SW480 (cell line): ENCODE results near the gene CCDC51.

Source experiments
- DNase-seq: peaks from one replicate; pipeline ENCODE4 v3.0.0-alpha.2; 2016; ENCODE audit warnings: low spot score

The CCDC51 gene

DNA sequence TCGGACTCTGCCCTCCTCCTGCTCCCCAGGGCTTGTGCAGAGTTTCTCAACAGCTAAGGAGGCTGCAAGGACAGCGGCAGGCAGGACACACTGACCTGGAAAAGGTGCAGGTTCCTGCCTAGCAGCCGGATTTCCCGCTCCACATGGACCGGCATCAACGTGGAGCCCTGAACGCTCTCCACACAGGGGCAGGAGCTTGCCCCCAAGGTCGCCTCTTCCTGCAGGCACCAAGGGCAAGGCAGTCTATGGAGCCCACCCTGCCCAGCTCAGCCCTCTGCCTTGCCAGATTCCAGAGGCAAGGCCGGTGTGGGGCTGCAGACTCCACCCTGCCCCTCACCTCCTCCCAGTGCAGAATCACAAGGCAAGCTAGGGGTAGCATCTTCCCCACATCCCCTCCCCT is 20.8 kb downstream of the CCDC51 start:
- DNase-seq, result no peak

DNA sequence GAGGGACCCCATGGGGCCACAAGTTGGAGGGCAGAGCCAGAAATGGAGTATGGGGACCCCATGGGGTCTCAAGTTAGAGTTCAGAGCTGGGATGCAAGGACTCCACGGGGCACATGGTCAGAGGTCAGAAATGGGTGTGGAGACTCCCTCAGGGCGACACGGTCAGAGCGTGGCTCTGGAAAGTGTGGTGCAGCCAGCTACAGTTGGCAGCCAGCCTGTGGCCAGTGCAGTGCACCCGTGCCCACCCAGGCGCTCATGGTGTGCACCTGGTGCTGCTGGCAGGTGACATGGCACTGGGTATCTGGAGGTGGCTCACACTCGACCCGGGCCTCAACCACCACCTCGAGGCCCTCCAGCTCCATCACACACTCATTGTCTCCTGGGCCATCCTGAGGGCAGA is 21.3 kb downstream of the CCDC51 start:
- DNase-seq, result no peak

DNA sequence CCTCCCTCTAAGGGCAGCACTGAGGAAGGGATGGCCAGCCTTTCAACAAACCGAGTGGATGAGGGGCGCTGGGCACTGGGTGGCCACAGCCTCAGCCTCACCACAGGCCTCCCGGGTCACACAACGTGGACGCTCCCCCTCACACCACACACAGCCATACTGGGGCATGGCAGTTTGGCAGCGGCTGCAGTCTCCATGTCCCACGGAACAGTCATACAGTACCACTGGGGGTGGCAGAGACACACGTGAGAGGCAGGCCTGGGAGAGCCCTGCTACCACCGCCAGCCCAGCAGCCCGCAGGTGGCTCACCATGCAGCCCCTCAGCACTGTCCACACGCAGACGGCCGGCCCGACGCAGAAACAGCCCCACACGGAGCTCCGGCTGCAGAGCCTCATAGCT is 21.8 kb downstream of the CCDC51 start:
- no peak for DNase-seq

DNA sequence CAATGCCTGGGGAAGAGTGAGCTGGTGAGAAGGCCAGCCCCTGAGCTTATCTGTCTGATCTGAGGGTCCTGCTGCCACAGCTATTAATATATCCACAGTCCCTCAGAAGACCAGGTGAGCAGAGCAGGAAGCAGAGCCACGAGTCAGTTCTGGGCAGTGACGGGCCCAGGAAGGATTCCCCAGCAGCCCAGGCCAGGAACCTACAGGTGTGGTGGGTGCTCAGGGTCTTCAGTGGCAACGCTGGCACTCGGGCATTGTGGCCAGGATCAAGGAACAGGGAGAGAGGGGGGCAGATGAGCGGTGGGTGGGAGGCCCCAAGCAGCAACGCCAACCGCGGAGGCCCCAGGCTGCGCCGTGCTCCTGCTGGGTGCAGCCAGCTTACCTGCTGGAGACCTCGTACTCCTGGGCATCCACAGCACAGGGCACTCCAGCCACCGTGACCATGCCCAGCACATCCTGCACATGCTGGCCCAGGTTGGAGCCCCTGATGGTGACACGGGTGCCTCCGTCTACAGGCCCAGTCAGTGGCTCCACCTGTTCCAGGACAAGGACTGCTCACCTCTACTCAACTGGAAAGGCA is 22.3 kb downstream of the CCDC51 start:
- DNase-seq, result no peak

DNA sequence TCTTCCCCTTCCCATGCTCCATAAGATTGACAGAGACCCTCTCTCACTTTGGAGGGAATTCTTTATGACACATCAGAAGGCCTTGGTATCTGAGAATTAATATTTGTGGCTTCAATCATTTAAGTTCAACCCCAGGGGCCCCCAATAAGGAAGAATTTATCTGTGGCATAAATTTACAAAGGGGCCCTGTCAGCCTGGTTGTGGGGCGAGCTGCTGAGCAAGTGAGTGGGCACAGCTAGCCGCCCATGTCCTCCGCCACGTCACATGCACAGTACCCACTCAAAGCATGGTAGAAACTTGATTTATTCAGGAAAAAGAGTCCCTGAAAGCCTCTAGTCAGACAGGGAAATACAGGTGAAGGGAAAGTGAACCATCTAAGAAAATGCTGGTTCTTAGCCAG is 23.4 kb downstream of the CCDC51 start:
- DNase-seq, result no peak

- DNase-seq, result no peak
These were observed 23.8 kb downstream of the CCDC51 start for GRCh38 chr3:48416091-48416505.

DNA sequence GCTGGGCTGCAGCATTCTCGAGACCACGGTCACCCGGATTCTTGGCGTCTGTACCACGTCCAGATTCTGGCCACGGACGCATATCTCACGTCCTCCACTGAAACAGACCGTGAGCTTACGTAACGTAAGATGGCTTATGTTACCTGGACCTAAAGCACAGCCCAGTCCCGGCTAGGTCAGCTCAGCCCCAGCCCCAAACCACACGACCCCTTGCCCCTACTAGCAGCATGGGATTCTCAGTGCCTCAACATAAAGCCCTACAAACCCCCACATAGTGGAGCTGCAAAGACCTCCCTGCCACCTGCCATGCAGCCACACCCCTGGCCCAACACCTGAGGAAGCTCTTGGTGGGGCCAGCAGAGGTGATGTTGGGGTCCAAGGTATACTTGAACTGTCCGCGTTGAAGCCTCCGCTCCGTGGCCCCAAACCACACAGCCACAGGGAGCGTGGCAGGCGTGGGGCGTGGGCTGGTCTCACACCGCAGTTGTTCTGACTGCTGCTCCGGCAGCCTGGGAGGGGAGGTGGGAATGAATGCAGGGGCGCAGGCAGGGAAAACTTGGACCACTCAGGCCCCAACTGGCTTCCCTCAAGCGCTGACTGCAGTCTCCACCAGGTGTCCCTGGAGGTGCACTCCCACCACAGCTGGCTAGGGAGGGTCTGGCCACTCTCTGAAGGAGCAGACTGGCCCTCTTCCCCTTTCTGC is 24.5 kb downstream of the CCDC51 start:
- no peak for DNase-seq

DNA sequence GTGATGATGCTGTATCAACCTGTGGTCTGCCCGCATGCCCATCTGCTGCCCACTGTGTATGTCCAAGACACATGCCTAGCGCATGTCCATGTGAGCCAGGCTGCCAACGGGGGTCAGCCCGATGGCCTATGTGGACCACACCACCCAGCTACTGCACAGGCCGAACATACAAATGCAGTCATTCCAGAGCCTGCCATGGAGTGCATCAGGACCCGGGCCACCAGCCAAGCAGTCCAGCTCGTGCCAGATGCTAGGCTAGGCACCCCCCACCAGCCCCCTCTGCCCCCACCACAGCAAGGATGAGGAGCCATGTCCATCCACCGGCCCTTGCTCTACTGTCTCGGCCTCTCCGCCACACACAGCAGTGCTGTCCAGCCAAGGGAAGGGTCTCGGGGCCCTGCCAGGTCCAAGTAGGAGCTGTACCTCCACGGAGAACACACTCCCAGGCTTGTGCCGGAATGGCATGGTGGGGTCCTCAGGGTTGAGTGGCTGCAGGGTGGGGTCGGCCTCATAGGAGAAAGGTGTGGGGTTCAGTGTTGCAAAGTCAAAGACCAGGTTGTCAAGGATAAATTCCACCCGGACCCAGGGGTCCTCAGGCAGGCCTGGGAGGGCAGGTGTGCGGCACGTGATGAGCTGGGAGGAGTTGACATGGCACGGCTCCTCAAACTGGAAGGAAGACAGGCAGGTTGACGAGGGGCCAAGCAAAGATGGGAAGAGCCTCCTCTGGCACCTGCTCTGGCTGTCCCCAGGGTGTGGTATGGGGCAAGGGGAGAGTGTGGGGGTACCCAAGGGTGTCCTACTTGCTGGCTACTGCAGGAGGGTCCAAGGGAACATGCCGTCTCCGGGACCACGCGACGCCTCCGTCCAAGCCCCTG is 25.3 kb downstream of the CCDC51 start:
- DNase-seq, result no peak

- no peak for DNase-seq
These were observed 26.3 kb downstream of the CCDC51 start for GRCh38 chr3:48413611-48414010.

- DNase-seq, result no peak
These were observed 26.8 kb downstream of the CCDC51 start for GRCh38 chr3:48413086-48413485.

GRCh38 chr3:48412375-48413001 is 27.4 kb downstream of the CCDC51 start:
- DNase-seq, result no peak

DNA sequence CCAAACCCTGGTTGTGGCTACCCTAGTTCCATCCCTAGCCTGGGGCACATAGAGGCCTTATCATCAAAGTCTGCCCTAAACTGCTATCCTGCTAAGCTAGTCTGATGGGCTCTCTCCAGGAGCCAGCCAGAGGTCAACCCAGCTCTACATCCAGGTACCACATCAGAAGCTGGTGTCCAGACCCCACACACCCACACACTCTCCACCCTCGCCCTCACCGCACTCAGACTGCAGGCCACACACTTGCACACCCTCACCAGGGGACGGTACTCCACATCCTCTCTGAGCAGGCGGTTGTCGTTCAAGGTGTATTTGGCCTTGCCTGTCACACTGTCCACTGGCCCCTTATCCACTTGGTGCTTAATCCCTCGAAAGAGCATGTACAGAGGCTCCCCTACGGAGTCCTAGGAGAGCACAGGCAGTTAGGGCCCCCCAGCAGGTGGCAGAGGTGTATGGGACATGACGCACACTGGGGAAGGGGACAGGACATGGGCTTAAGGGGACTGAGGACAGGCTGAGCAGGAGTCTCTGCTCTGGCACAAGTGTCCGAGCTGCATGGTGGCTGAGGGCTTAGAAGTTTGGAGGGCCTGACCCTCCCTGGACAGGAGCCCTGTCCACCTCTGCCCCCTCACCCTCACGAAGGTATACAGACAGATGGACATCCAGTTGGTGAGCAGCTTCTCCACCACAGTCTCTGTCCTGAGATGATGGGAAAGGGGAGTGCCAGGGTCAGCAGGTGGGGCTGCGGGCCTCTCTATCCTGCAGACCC is 28.1 kb downstream of the CCDC51 start:
- DNase-seq, result no peak

DNA sequence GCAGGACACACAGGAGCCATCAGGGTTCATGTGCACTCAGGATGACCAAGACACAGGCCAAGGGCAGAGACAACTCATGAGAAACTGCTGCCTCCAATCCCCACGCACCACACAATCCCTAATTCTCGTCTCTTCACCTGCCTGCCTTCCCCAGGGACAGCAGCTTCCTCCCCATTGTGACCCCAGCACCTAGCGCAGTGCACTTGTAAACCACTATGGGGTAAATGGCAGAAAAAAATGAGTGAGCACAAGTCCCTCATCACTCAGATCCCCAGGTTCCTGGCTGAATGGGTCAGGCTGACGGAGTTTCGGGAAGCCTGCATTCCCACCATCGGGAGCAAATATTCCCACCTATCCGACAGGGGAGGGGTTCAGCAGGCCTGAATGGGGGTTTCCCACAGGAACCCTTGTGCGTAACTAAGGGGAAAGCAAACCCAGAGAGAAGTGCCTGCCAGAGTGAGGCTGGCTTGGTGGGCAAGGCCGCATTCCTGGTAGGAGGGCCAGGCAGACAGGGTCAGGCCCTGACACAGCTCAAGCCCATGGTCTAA is 28.8 kb downstream of the CCDC51 start:
- DNase-seq, result no peak

DNA sequence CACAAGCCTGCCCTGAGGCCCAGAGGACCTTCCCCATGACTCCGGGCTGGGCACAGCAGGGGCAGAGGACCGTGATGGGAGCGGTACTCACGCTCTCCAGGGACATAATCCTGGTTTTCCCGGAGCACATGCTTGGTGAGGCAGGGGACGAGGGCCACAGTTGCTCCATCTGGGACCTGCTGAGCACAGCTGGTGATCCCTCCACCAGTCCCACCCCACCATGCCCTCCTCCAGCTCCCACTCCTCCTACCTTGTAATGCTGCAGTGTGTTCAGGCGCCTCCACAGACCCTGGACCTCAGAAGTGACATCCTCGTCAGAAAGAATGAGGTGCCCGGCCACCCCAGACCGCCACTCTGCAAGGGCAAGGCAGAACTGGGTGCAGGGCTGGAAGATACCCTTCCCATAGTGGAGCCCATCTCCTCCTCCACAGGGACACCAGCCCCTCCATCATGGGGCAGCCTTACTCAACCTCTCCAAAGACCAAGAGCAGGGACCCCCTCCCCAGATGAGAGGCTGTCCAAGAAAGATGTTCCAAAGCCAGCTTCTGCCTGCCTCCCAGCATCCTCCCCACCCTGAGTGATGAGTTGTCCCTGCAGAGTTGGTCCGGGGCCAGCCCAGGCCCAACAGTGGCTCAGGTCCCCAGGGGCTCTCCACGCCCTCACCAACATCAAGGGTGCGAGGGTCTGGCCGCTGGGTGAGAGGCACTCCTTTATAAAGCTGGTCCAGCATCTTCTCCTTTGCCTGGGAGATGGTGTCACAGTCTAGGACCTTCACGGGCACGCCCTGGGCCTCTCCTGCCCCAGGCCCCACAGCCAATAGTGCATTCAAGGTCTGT is 29.5 kb downstream of the CCDC51 start:
- no peak for DNase-seq

DNA sequence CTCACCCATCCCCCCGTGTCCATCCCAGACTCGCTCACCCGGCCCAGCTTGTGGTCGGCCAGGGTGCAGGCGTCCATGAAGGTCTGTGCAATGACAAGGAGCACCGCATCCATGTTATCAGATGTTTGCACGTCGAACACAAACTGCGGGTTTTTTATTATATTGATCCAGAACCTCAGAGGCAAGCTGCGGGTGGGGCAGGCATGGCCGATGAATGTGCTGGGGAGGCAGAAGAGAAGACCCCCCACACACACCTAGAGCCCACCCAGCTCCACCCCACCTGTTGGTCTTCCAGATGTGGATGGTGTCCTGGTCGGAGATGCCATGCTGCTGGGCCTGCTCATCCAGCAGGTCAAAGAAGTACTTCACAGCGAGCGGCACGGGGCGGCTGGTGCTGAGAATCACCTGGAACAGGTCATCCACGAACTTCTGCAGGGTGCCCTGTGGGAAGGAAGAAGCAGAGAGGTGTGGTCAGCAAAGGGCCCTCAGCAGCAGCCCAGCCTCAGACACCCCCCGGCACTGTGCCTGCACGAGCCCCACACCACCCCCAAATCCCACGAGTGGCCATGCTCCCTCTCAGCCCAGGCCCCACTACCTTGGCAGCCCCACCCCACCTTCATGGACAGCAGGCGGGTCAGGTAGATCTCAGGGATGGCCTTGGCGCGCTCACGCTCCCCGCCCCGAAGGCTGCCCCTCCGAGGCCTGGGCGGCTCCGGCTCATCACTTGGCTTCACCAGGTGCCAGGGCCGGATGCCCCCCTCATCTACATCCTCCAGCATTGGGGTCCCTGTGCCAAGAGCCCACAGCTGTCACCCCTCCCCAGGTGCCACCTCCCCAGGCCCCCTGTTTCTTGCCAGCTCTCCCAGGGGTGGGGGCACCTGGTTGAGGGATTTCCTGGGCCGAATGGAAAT is 30.4 kb downstream of the CCDC51 start:
- no peak for DNase-seq

DNA sequence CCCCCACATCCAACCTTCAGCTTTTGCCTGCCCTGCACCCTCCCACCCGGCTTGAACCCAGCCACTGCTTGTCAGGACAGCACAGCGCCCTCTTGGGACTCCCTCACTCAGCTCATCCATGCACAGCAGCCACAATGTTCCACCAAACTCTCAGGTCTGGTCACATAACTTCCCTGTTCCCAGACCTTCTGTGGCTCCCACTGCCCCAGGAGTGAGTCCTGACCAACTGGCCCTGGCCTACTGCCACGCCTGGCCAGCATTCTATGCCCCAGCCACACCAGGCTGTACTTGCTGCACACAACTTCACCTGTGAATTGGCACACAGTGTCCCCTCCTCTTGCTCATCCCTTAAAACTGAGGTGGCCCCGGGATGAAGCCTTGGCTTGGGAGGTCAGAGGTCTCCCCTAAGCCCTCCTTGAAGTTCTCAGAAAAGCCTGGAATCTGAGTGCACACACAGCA is 31.1 kb downstream of the CCDC51 start:
- no peak for DNase-seq

DNA sequence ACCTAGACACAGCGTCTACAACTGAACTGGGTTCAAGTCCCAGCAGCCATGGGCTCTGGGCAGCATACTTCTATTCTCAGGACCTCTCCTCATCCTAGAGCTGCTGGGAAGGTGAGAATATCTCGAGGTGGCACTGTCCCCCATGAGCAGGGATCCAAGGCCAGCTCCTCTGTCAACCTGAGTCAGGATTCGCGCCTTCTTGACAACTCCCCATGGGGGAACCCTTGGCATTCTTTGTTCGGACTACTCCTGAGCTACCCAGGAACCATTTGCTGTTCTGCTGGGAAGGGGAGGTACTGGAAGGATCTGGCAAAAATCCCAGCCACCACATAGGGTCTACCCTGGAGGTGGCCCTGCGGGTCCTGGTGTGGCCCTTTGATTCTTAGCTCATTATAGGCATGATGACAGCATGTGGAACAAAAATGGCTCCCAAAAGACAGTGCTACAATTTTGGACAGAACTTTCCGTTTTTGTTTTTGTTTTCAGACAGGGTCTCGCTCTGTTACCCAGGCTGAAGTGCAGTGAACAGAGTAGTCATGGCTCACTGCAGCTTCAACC is 32.3 kb downstream of the CCDC51 start:
- no peak for DNase-seq

GRCh38 chr3:48406443-48407431 is 33.2 kb downstream of the CCDC51 start:
- DNase-seq, result no peak
